ENCODE data around the gene CYP17A1. TPM values are rescaled to one million over a fixed set of nuclear protein-coding genes. Genes with fewer than 3 reads are reported as not detected.
"Not testable (repeated sequence)": the region's sequence is repeated elsewhere in the genome, so short reads cannot be mapped to it uniquely, and the experiment has no call there.

CYP17A1 gene, protein sequence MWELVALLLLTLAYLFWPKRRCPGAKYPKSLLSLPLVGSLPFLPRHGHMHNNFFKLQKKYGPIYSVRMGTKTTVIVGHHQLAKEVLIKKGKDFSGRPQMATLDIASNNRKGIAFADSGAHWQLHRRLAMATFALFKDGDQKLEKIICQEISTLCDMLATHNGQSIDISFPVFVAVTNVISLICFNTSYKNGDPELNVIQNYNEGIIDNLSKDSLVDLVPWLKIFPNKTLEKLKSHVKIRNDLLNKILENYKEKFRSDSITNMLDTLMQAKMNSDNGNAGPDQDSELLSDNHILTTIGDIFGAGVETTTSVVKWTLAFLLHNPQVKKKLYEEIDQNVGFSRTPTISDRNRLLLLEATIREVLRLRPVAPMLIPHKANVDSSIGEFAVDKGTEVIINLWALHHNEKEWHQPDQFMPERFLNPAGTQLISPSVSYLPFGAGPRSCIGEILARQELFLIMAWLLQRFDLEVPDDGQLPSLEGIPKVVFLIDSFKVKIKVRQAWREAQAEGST
- 1.1 TPM for polyA plus RNA-seq (ENCODE audit: insufficient read length)

DNA sequence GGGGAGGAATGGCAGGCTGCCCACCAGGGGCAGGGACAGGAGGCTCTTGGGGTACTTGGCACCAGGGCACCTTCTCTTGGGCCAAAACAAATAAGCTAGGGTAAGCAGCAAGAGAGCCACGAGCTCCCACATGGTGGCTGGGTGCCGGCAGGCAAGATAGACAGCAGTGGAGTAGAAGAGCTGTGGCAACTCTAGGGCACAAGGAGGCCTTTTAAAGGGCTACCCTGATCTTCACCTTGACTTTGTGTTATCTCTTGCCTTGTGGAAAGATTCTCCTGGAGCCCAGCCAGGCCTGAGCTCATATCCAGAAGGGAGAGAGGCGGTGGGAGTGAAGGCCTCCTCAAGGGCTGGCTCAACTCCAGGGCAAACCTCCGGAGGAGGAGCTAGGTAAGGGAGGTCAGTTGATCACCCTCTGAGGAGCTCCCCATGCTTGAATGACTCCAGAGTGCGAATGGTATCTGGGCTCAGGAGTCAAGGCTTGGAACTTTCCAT lies at the start of gene CYP17A1:
TSS of gene CYP17A1 (minus strand) at position 184 of the 492 bp plus-strand sequence. CDS start at position 132, 52 bp downstream.
- DNase-seq (ENCODE audit: low read depth), result no peak

DNA sequence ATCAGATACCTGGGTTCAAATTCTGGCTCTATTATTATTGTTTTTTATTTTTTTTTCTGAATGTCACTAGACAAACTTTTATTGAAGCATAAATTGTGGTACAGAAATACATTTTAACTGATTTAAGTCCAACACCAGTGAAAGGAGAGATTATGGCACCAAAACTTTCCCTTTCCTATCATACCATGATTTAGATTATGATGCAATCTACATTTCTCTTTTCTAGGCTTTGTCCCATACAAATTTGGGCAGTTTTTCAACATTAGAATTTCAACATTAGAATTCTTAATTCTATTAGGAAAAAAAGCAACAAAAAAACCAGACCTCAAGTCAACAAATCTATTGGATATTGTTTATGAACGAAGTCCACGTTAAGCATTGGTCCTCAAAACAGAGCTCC lies 43.0 kb upstream of the CYP17A1 start:
- DNase-seq (ENCODE audit: low read depth), result no peak

DNA sequence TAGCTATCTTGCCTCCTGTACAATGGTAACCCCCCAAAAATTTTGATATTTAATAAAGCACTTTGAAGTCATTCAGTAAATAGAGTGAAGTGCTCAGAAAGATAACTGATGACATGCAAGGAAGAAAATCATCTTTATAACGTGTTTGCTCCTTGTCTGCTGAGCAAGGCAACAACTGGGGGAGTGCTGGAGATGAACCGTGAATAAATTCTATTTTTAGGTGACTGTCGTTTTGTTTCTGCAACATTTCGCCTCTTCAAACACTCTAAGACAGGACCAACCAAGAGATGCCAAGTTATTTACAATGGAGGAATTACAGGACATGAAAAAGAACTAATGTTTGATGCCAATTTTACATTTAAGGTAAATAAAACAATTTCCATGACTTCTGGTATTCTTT lies 41.4 kb upstream of the CYP17A1 start:
- DNase-seq (ENCODE audit: low read depth), result no peak

- DNase-seq (ENCODE audit: low read depth), result no peak
Measured at GRCh38 chr10:102876747-102877153, 39.5 kb upstream of the CYP17A1 start.

DNA sequence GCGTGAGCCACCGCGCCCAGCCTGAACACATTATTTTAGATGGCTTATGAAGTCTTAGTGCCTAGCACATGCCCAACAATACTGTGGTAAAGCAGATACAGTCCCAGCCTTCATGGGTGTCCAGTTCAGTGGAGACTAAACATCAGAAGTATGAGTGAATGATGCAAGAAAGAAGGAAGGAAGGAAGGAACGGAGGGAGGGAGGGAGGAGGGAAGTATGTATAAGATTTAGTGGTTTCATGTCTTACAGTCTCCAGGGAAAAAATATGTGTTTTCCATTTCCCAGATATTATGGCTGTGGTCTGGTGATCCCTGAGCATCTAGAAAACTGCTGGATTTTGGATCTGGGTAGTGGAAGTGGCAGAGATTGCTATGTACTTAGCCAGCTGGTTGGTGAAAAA lies 35.0 kb upstream of the CYP17A1 start:
- no peak for DNase-seq (ENCODE audit: low read depth)

DNA sequence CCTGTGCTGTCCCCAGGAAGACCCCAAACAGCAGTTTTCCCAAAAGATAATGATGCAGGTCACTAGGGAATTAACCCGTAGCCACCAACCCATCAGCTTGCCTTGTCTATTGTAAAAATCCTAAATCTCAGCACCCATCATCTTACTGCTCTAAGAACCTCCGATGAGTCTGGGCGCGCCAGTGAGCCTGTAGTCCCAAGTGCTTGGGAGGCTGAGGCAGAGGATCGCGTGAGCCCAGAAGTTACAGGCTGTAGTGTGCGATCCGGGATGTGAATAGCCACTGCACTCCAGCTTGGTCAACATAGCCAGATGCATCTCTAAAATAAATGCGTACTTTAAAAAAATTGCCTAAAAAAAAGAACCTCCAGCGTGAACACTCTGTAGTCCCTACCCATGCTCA lies 33.0 kb upstream of the CYP17A1 start:
- no peak for DNase-seq (ENCODE audit: low read depth)

DNA sequence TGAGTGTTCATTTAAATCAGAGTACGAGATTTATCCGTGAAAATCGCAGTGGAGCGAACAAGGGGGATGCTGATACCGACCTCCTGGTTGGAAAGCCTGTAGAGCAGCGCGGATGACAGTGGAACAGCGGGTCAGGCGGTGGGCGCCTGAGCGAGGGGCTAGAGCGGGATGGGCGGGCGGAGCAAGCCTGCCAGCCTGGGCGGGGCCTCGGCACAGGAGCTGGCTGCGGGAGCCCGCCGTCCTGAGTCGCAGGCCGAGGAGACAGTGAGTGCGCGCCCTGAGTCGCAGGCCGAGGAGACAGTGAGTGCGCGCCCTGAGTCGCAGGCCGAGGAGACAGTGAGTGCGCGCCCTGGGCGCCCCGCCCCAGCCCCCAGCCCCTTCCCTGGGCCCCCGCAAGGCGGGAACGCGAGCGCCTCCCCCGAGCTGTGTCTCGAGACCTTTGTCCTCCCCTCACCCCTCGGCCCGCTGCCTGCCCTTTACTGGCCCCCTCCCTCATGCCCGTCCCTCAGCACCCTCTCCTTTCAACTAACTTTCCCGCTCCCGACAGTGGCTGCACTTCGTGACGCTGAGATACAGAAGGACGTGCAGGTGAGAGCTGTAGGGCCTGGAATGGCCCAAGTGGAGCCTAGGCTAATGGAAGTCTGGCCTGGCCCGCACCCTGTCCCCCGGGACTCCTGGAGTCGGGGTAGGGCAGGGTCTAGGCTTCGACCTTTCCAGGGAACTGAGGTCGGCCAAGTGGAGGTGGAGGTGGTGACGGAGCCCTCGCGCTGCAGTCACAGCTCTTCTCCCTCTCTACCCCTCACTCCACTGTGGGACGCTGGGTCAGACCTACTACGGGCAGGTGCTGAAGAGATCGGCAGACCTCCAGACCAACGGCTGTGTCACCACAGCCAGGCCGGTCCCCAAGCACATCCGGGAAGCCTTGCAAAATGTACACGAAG lies 32.3 kb upstream of the CYP17A1 start, which contains the start of gene AS3MT:
TSS of gene AS3MT (plus strand) at position 213 of the 941 bp plus-strand sequence. CDS start at position 336, 123 bp downstream.
- no peak for DNase-seq (ENCODE audit: low read depth)

DNA sequence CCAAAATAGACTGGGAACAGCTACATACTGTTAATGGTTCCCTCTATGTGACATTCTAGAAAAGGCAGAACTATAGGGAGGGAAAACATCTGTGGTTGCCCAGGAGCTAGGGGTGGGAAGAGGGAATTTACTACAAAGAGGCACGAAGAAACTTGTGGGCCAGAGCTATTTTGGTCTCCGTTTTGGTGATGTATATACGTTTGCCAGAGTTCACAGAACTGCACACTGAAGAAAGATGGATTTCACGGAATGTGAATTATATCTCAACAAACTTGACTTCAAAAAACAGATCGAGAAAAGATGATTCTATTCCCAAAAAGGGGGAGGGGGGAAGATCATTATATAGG lies 31.7 kb upstream of the CYP17A1 start:
- DNase-seq (ENCODE audit: low read depth), result no peak

- no peak for DNase-seq (ENCODE audit: low read depth)
Measured at GRCh38 chr10:102865620-102866019, 28.4 kb upstream of the CYP17A1 start.

GRCh38 chr10:102863660-102864059 lies 26.4 kb upstream of the CYP17A1 start:
- no peak for DNase-seq (ENCODE audit: low read depth)

DNA sequence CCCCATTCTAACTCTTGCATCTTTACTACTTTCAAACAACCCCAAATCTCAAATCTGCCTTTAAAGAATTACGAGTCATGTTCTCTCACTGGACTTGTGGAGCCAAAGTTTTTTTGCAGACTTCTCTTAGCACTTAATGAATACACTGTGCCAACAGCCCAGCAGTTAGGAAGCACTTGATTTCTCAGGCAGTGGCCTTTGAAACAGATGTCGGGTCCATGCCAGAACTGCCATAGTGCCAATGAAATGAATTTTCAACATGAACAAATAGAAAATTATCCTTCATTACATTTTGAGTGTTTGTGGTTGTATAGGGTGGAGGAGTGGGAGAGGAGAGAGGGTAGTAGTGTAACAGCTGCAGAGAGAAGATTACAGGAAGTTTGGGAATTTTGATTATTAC lies 22.7 kb upstream of the CYP17A1 start:
- DNase-seq (ENCODE audit: low read depth), result no peak

DNA sequence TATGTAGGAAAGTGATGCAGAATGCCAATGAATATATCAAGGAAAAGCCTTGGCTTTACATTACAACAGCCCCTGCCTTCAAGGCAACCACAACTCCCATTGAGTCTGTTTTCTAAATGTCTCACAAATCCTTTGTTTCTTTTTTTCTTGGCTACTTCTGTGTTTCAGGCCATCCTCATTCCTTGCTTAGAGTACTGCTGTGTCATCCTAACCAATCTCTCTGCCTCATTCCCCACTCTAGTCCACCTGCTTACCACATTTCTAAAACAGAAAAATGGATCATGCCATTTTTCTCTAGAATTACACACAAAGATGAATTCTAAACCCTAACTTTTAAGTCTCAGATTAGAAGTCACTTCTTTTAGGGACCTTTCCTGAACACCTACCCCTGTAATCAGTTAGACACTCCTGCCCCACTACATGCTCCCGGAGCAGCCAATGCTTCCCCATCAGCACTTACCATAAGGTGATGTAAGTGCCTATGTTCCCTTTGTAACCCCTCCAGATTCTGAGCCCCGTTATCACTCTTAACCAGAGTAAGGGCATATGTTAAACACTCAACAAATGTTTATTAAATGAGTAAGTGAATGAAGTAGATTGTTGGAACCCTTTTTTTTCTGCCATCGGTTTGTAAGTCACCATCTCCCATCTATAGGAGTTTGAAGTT lies 19.7 kb upstream of the CYP17A1 start:
- no peak for DNase-seq (ENCODE audit: low read depth)

DNA sequence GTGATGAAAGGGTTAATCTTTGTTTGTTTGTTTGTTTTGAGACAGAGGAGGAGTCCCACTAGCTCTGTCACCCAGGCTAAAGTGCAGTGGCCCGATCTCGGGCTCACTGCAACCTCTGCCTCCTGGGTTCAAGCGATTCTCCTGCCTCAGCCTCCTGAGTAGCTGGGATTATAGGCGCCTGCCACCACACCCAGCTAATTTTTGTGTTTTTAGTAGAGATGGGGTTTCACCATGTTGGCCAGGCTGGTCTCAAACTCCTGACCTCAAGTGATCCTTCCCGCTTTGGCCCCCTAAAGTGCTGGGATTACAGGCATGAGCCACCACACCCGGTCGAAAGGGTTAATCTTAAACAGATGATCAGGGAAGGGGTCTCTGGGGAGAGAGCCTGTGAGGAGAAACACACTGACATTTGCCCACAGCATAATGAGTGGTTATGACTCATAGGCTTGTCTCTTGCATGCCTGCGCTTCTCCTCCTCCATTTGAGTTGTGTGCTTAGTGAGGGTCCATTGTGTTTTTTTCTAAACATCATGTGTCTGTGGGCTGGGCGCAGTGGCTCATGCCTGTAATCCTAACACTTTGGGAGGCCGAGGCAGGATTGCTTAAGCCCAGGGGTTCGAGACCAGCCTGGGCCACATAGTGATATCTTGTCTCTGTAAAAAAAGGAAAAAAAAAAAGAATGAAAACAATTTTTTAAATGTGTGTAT lies 18.7 kb upstream of the CYP17A1 start:
- not testable (repeated sequence) for DNase-seq (ENCODE audit: low read depth)

DNA sequence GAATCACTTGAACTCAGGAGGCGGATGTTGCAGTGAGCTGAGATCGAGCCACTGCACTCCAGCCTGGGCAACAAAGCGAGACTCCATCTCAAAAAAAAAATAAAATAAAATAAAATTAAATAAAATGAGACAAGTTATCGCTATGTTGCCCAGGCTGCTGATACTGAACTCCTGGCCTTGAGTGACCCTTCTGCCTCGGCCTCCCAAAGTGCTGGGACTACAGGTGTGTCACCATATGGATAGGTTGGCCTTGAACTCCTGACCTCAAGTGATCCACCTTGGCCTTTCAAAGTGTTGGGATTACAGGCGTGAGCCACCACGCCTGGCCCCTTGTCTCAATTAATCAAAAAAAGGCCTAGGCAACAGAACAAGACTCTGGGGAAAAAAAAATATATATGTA lies 16.0 kb upstream of the CYP17A1 start:
- DNase-seq (ENCODE audit: low read depth), result not testable (repeated sequence)

- DNase-seq (ENCODE audit: low read depth), result no peak
Measured at GRCh38 chr10:102850025-102850518, 12.9 kb upstream of the CYP17A1 start.

DNA sequence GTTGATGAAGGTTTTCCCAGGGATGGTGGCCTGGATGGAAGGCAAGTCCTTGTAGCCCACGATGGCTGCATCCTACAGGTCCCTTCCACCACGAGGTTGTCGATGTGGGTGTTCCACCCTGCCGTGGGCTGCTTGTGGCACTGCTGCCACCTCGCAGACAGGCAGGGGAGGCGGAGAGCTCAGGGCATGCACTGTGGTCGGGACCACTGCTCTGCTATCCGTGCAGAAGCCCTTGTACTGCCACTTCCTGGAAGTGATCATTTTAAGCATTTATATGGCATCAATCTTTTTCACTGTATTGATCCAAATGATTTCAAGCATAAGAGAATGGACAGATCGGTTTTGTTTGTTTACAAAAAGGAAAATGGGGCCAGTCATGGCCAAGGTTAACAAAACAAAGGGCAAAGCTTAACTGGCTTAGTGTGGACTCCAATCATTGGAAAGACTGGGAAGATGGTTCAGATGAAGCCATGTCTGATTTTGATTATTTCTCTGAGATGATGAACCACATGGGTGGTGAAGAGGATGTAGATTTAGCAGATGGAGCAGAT lies 8.2 kb upstream of the CYP17A1 start:
- no peak for DNase-seq (ENCODE audit: low read depth)

DNA sequence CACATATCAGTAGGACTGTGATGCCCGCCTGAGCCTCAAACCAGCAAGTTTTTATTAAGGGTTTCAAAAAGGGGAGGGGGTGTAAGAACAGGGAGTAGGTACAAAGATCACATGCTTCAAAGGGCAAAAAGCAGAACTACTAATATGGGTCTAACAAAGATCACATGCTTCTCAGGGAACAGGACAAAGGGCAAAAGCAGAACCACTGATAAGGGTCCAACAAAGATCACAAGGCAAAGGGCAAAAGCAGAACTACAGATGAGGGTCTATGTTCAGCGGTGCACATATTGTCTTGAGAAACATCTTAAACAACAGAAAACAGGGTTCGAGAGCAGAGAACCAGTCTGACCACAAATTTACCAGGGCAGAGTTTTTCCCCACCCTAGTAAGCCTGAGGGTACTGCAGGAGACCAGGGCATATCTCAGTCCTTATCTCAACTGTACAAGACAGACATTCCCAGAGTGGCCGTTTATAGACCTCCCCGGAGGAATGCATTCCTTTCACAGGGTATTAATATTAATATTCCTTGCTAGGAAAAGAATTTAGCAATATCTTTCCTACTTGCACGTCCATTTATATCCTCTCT lies 7.1 kb upstream of the CYP17A1 start:
- DNase-seq (ENCODE audit: low read depth), result not testable (repeated sequence)

GRCh38 chr10:102843139-102843538 lies 5.9 kb upstream of the CYP17A1 start:
- not testable (repeated sequence) for DNase-seq (ENCODE audit: low read depth)

- no peak for DNase-seq (ENCODE audit: low read depth)
Measured at GRCh38 chr10:102841827-102842345, 4.7 kb upstream of the CYP17A1 start.
